Activated effector memory CD4-positive, alpha-beta T cell treated with anti-CD3 and anti-CD28 coated beads, Interleukin-2, amount 50 U/mL, for 16 hours (primary cell): ENCODE measurements around the gene MDP1.

Experiments
- DNase-seq: peaks from one replicate; pipeline ENCODE4 v3.0.0-alpha.2; 2020

Gene MDP1

DNA sequence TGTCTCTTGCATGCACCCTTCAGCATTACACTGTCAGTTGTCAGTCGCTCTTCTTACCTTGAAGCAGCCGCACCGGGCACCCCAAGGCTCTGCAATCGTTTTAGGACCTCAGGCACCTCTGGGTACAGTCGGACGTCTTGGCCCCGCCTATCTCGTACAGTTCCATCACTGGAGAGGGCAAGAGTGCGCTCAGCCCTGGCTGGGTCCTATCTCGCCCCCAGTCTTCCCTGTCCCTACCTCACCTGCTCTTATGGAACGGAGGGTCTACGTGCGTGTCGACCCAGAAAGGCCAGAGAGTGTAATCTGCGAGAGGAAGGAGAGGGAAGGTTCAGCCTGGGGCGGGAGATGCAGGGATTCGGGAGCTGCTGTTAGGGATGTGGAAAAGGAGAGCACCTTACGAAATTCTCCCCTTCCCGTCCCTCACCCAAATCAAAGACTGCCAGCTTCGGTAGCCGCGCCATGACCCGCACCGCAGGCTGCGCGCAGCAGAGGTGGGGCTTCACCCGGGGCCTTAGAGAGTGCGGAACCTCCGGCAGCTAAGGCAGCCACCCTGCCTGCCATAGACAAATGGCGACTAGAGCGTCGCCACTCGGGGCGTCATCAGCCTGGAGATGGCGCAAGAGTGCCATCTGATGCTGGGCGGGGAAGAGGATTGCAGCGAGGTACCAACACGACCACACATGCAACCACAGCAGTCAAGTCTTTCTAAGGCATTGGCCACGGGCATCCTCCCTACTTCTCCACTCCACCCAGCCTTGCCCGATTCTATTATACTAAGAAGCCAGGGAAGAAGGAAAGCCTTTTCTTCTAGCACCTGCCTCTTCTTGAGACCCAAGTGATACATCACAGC lies at the start of gene MDP1:
Gene MDP1 (minus strand): TSS at position 572 of the 850 bp plus-strand sequence. CDS start 111 bp downstream, at position 461.
- peak; percentile 94 for DNase-seq

DNA sequence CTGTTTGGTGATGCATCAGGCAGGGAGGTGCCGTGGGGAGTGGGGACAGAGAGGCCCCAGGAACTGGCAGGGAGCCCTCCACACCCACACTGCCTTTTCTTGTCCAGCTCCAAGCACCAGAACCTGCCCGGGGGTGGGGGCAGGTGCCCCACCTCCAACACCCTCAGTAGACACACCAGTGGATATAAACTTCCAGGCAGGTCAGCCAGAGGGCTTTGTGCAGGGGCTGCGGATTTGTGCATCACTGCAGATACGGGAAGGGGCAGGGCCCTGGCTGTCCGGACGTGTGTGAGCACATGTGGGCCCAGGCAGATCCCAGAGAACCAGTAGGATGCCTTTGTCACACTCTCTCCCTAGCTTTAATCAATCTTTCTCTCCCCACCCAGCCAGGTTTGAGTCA lies 48.4 kb upstream of the MDP1 start:
- no peak for DNase-seq

DNA sequence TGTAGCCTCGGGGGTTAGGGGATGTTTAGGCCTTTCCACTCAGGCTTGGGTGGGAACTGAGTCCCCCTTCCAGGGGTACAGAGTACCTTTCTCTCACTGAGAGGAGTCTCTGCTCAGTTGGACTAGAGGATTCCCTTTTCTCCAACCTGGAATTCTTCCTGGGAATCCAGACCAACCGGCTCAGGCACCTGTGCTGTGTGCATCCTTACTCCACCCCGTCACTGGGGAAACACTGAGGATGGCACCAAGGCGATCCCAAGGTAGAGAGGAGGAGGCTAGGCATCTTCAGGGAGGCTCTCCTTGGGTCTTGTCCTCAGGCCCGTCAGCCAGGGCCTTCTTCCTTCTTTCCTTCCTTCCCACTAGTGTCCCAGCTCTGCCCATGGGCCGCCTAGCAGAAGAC lies 48.0 kb upstream of the MDP1 start:
- no peak for DNase-seq

DNA sequence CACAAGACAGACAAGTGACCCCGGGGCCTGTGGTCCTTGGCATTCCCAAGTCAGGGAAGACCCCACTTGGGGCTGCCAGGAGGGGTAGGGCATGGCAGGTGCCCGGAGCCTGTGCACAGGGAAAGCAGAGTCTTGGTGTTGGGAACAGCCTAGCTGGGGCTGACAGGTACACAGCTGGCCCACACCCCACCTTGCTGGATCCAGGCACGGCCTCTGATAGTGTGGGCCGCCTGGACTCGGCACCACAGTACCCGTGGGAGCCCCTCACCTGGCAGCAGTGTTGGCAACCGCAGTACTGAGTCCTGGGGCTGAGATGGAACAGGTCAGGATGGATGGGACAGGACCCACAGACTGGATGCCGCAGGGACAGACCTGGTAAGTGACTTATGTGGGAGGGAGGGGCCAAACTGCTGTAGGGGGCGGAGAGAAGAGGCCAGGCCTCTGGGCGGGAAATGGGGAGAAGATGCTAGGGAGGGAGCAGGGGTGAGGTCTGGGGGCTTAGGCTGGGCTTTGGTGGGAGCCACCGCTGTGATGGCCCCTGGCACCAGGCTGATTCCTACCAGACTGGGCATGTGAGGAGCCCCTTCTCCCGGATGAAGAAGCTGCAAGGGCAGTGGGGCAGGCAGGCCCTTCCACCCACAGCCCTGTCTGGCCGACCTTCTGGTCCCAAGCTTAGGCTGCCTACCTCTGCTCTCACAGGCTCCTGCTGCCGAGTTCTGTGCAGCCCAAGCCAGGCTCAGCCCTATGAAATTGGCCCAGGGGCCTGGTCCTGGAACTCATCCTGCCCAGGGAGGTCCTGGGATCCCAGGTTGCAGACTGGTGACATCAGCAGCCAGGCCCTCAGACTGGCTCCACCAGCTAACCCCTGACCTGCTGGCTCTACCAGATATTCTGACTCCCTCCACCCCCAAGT lies 47.2 kb upstream of the MDP1 start, which contains the start of gene TGM1:
Gene TGM1 (minus strand): TSS at position 357 of the 913 bp plus-strand sequence. CDS start 825 bp downstream, outside the sequence.
- DNase-seq, result no peak

DNA sequence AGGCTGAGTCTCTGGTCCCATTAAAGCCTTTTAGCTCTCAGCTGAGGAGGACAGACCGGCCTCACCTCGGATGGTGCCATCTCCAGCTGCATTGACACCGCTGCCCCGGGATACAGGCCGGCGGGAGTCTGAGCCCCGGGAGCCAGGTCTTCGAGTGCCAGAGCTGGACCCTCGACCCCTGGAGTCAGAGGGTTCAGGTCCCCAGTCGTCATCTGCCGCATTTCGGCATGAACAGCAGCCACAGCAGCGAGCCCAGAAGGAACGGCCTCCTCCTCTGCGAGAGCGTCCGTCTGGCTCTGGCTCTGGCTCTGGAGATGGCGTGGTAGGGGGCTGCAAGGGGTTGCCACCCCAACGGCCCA lies 46.1 kb upstream of the MDP1 start:
- no peak for DNase-seq

DNA sequence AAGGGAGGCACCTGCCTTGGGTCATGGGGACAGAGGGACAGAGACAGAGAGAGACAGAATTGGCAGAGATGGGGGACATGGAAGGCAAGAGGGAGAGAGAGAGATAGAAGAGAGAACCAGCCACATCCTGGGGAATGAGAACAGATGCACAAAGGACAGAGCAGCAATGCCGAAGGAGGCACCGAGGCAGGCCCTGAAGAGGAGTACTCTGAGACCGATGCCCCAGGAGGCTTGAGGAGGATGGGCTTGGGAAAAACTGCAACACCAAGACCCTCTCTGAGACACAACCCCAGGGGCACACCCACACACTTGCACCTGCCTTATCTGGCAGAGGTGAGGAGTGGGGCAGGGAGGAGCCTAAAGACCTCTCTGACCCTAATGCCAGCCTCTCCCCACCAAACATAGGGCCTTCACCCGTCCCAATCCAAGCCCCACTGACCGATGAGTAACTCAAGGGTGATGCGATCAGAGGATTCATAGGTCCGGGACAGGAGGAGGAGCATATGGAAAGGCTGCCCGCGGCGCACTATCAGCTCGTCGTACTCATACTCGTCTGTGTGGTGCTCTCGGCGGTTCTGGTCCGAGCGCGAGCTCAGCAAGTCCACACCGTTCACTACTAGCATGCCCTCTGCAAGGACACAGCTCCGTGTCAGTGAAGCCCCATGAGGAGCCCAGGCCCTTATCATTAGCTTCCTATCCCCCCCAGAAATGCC lies 45.5 kb upstream of the MDP1 start:
- DNase-seq, result no peak

DNA sequence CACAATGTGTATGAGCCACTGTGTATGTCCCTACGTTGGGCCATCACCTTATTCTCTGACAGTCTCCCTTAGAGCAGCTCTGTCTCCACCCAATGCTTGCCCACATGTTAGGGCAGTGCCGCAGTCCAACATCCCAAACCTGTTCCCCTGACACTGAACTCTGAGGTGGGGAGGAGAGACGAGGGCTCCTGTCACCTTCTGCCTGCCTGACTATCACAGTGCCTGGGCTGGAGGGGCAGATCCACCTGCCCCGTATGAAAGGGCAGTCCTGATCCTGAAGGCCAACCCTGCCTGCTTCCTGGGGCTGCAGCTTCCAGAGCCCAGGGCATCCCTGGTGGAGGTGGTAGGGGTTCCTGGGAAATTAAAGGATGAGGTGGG lies 44.9 kb upstream of the MDP1 start:
- DNase-seq, result no peak

GRCh38 chr14:24260026-24260779 lies 44.3 kb upstream of the MDP1 start:
- no peak for DNase-seq

GRCh38 chr14:24259282-24260025 lies 43.6 kb upstream of the MDP1 start:
- no peak for DNase-seq

GRCh38 chr14:24258548-24259265 lies 42.8 kb upstream of the MDP1 start:
- no peak for DNase-seq

GRCh38 chr14:24258119-24258518 lies 42.3 kb upstream of the MDP1 start:
- no peak for DNase-seq

DNA sequence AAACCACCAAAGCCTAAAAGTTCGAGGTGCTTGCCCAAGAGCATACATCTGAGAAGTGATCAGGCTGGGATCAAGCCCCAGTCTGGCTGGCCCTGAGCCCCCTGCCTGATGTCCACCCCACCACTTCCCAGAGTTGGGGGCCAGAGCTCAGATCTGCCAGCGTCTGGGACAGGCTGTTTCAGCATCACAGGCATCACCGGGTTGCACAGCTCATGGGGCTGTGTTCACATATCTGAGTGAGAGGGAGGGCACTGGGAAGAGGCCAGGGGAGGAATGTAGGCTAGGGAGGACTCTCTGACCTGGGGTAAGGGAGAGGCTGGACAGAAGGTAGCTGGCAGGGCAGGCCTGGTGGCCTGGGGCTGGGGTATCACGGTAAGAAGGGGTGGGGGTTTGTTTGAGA lies 41.1 kb upstream of the MDP1 start:
- no peak for DNase-seq

DNA sequence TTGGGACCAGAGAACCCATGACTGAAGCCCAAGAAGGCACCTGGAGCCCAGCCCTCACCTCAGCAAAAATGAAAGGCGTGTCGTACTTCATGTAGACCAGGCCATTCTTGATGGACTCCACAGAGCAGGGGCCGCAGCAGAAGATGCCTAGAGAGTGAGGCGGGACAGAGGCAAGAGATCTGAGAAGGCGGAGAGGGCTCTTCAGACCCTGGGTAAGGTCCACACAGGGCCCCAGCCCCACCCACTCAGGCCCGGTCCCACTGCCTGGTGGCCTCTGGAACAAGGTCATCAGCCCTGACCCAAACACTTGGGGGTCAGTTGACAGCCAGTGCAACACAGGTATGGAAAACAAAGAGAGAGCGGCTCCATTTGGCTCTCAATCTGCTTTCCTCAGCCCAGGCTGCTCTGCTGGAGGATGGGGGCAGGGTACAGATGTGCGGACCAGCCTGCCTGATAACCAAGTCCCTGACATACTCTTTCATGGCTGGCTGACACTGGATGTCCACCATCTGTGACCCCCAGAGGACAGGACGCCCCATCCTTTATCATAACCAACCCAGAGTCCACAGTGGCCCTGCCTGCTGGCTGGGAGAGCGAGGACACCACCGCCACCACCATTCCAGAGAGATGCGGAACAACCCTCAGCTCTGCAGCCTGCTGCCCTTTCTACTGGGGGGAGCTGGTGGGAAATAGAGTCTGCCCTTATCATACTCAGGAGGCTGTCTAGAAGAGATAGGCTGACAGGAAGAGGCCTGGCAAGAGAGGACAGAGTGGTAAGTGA lies 40.3 kb upstream of the MDP1 start:
- DNase-seq, result no peak

GRCh38 chr14:24255438-24255837 lies 39.6 kb upstream of the MDP1 start:
- DNase-seq, result no peak

DNA sequence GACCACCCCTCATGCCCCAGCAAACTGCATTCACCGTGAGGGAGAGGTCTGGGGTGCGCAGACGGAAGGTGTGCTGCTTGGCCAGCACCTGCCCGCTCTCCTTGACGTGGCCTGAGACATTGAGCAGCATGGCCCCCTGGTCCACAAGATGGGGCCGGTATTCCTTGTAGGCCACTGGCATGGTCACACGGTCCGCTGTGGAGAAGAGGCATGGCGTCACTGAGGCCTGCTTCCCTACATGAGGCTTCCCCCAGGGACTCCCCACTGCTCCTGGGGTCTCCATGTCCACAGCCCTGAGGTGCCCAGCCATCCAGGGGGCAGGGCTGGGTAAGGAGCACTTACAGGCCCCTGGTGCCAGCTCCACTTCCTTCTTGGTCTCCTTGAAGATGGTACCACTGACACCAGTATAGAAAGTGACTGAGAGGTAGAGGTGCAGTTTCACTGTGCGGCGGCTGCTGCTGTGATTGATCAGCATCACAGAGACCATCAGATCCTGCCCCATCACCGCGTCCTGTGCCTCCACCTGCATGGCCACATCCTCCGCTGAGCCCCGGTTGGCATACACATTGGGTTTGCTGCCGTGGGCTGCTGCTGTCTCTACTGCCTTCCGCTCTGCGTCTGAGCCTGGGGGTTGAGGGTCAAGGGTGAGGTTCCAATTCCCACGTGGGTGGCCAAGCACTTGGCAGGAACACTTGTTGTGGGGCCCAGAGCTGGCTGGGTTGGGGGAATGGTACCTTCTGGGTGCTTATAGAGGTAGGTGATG lies 38.9 kb upstream of the MDP1 start:
- DNase-seq, result no peak

DNA sequence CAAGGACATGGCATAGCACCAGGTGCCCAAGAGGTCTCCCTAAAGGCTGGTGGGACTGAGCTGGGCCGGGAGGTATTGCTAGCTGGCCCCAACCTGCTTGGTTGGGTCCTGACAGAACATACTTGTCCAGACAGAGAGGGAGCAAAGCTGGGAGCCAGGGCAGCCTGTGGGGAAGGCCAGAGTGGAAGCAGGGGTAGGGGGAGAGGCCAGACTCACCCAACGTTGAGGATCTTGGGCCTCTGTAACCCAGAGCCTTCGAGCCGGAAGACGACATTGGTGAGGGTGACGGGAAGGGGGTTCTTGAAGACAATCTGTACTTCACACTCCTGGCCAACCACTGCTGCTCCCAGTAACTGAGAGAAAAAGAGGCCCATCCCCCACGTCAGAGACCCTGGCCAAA lies 38.1 kb upstream of the MDP1 start:
- no peak for DNase-seq

DNA sequence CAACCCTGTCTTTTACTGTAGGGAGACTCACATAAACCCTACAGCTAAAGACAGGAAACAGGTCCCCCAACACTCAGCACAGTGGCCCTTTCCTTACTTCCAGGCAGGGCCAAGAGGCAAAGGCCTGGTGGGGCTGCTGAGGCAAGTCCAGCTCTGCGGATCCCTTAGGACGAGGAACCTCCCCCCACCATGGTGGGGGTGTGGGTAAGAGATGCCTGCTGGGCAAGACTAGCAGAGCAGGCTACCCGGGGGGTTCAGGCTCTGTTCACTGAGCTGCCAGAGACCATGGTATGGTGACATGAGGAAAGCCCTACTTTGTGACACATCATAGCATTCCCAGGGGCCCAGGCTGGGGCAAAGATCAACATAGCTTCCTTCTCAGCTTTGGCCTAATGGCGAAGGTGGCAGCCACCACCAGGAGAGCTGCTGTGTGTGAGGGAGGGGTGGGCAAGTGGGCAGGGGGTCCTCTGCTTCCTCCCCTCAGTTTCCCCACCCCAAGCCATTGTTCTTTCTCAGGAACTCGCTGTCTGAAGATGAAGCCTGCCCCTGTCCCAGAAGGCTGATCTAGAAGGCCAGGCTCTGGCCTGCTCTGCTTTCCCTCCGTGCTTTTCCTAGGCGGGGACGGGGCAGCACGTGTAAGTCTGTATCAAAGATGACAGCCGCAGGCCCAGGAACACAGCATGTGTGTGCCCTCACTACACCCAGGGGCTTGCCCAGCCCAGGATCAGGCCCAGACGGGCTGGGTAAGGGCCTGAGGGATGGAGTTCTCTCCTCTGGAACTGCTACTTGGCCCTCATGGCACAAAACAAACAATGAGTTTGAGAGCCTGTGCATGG lies 36.6 kb upstream of the MDP1 start:
- no peak for DNase-seq

DNA sequence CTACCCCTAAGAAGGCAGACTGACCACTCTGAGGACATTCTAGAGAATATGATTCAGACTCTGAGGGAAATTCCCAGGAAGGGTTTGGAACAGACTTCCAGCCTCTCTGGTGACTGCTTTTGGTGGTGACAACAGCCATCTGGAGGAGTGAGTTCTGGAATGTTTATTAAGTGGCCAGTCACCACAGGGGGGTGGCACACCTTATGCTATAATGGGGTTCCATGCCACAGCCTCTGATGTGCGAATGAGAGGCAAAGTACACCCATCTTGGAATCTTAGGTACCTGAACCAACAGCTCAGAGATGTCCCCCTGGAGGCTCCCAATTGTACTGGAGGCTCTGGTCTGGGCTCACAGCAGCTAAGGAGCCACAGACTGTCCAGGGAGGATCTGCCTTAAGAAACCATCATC lies 36.0 kb upstream of the MDP1 start:
- DNase-seq, result no peak
